ENCODE data around the gene ULK4.
"Not testable (repeated sequence)": the region's sequence is repeated elsewhere in the genome, so short reads cannot be mapped to it uniquely, and the experiment has no call there.

The ULK4 gene

DNA sequence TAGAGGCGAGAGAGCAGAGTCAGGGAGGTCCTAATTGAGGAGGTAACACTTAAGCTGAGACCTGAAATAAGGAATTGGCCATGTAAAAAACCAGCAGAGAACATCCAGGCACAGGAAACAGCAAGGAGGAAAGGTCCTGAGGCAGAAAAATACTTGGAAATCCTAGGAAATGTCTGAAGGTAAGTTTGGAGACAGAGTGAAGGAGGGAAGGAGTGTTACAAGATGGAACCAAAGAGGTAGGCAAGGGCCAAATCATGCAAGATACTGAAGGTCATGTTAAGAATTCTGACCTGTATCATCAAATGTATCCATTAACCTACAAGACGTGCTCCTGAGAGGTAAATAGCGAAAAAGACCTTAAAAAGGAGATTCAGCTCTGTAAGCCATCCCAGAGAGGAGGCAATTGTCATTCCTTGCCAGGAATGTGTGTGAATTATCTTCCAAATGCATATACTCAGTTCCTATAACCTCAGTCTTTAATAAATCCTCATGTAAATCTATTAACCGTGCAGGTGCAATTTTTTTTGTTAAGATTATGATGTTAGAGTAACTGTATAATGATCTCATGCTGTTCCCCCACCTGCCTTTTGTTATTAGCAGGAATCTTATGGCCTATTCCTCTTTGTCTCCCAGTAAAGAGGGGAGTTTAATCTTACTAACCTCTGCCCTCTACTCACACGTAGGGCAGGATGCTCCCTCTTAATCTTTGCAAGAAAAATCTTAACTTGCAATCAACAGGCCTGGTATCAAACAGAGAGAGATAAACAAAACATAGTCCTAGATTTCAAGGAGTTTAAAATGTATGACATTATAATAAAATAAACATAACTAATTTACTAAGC, 166.9 kb downstream of the ULK4 start:
- ATAC-seq: no peak
- H3K4me1 Mint-ChIP-seq: no peaks in the 10 kb centered on the region
- H3K27me3 Mint-ChIP-seq: no peaks in the 10 kb centered on the region
- no peaks in the 10 kb centered on the region for H3K9me3 Mint-ChIP-seq
- H3K36me3 Mint-ChIP-seq: peaks cover 40% of the 10 kb centered on the region
- H3K4me3 Mint-ChIP-seq: no peak overlapping the region
- no peak overlapping the region for H3K27ac Mint-ChIP-seq

DNA sequence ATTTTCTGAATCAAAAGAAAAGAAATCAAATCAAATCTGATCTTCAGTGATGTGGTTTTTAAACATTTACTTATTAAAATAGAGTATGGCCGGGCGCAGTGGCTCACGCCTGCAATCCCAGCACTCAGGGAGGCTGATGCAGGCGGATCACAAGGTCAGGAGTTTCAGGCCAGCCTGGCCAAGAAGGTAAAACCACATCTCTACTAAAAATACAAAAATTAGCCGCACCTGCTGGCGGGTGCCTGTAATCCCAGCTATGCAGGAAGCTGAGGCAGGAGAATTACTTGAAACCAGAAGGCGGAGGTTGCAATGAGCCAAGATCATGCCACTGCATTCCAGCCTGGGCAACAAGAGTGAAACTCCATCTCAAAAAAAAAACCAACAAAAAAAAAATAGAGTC, 169.1 kb downstream of the ULK4 start:
- no peak for ATAC-seq
- Mint-ChIP-seq H3K9me3 (no peaks in the 10 kb centered on the region), H3K27ac (no peak overlapping the region), H3K4me3 (no peak overlapping the region), H3K4me1 (no peaks in the 10 kb centered on the region), H3K36me3 (peaks cover 41% of the 10 kb centered on the region), H3K27me3 (no peaks in the 10 kb centered on the region)

DNA sequence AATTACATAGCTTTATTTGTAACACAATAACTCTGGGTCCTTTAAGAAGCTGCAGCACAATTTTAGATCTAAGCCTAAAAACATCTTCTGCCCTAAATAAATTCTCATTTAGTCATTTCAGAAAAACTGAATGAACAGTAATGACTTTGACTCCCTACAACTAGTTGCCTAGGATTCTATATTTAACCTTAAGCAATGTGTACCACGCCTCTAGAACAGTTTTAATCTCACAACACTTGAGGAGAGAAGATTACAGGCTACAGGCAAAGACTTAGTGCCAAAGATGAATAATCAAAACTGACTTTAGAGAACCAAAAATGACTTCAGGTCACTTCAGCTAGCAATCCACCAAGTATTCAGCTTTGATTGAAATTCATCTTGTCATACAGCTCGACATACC, 192.8 kb downstream of the ULK4 start:
- peaks cover 19% of the 10 kb centered on the region for H3K36me3 Mint-ChIP-seq
- no peak overlapping the region for H3K27ac Mint-ChIP-seq
- H3K27me3 Mint-ChIP-seq: no peaks in the 10 kb centered on the region
- no peaks in the 10 kb centered on the region for H3K4me1 Mint-ChIP-seq
- no peaks in the 10 kb centered on the region for H3K9me3 Mint-ChIP-seq
- H3K4me3 Mint-ChIP-seq: no peak overlapping the region
- no peak for ATAC-seq

DNA sequence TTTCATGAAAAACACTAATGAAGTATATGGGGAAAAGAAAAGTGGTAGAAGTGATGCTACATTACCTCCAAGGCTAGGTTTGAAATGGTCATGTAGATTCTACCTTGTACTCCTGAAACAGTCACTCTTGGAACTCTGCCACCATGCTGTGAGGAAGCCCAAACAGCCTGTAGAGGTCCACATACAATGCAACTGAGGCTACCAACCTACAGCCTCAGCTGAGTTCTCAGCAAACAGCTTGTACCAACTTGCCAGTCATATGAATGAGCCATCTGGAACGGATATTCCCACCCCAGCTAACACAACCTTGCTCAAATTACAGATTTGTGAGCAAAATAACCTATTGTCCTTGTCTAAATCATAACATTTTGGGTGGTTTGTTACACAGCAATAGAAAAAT, 193.5 kb downstream of the ULK4 start:
- peaks cover 19% of the 10 kb centered on the region for H3K36me3 Mint-ChIP-seq
- no peaks in the 10 kb centered on the region for H3K4me1 Mint-ChIP-seq
- H3K27me3 Mint-ChIP-seq: no peaks in the 10 kb centered on the region
- no peak for ATAC-seq
- no peak overlapping the region for H3K4me3 Mint-ChIP-seq
- H3K27ac Mint-ChIP-seq: no peak overlapping the region
- no peaks in the 10 kb centered on the region for H3K9me3 Mint-ChIP-seq

DNA sequence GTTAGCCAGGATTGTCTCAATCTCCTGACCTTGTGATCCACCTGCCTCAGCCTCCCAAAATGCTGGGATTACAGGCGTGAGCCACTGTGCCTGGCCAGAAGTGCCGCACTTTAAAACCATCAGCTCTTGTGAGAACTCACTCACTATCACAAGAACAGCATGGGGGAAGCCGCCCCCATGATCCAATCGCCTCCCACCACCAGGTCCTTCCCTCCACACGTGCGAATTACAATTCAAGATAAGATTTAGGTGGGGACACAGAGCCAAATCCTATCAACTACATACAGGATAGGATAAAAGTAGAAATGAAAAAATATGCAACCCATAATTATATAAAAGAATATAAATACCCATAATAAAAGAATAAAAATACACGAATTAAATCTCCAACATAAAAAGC, 199.0 kb downstream of the ULK4 start:
- not testable (repeated sequence) for ATAC-seq, H3K27ac Mint-ChIP-seq, H3K4me3 Mint-ChIP-seq, H3K9me3 Mint-ChIP-seq, H3K4me1 Mint-ChIP-seq, H3K27me3 Mint-ChIP-seq
- H3K36me3 Mint-ChIP-seq: peaks cover 11% of the 10 kb centered on the region

DNA sequence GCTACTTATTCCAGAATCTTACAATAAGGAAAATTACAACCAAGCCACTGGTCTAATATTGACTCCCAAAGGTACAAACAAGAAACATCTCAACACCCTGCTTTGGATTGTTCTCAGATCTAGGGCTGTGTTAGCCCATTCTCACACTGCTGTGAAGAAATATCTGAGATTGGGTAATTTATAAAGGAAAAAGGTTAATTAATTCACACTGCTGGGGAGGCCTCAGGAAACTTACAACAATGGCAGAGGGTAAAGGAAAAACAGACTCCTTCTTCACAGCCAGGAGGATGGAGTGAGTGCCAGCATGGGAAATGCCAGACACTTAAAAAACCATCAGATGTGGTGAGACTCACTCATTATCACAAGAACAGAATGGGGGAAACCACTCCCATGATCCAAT, 208.3 kb downstream of the ULK4 start:
- ATAC-seq: no peak
- Mint-ChIP-seq H3K9me3 (no peaks in the 10 kb centered on the region), H3K27me3 (no peaks in the 10 kb centered on the region), H3K4me3 (no peak overlapping the region), H3K27ac (no peak overlapping the region), H3K4me1 (no peaks in the 10 kb centered on the region), H3K36me3 (peaks cover 43% of the 10 kb centered on the region)

DNA sequence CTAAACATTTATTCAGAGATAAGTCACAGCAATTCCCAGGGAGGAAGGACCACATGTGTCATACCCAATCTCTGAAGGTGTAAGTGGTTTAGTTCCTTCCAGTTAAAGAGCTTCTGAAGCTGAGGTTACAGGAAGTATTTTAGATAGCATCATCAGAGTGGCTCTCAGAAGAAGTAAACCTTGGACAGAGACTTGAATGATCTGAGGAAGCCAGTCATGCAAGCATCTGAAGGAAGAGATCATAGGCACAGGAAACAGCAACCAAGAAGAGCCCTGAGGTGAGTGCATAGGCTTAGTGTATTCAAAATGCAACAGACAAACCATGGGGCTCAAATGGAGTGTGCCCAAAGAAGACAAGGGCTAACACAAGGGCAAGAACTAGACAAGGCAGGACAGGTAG, 210.3 kb downstream of the ULK4 start:
- Mint-ChIP-seq H3K4me3 (no peak overlapping the region), H3K27me3 (no peaks in the 10 kb centered on the region), H3K36me3 (peaks cover 48% of the 10 kb centered on the region), H3K27ac (no peak overlapping the region), H3K4me1 (no peaks in the 10 kb centered on the region), H3K9me3 (no peaks in the 10 kb centered on the region)
- no peak for ATAC-seq

DNA sequence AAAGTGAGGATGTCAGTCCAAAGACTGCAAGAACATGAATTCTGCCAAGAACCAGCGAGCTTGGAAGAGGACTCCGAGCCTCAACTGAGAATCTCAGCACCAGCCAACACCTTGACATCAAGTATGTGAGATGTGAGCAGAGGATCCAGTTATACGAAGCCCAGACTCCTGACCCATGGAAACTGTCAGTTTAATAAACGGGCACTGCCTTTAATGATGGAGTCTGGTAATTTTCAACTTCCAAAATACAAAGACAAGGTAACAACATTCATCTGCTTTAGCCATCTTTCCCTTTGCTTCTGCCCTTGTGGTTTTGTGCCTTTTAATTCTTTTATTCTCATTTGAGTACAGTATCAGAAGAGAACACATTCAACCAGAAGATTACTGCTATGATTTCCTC, 211.9 kb downstream of the ULK4 start:
- Mint-ChIP-seq H3K36me3 (peaks cover 49% of the 10 kb centered on the region), H3K9me3 (no peaks in the 10 kb centered on the region), H3K4me1 (no peaks in the 10 kb centered on the region), H3K27me3 (no peaks in the 10 kb centered on the region), H3K4me3 (no peak overlapping the region), H3K27ac (no peak overlapping the region)
- ATAC-seq: no peak

DNA sequence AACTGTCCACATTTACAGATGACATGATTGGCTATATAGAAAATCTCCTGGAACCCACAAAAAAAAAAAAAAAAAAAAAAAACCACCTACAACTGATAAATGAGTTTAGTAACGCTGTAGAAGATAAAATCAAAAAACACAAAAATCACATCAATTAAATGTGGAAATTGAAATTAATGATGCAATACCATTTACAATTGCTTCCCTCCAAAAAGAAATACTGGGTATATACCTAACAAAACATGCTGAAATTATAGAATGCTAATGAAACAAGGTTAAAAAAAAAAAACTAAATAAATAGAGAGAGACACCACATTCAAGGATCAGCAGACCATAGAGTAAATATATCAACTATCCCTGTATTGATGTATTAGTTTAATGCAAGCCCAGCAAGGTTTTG, 215.7 kb downstream of the ULK4 start:
- H3K9me3 Mint-ChIP-seq: no peaks in the 10 kb centered on the region
- no peaks in the 10 kb centered on the region for H3K4me1 Mint-ChIP-seq
- ATAC-seq: no peak
- no peak overlapping the region for H3K27ac Mint-ChIP-seq
- no peaks in the 10 kb centered on the region for H3K27me3 Mint-ChIP-seq
- peaks cover 33% of the 10 kb centered on the region for H3K36me3 Mint-ChIP-seq
- no peak overlapping the region for H3K4me3 Mint-ChIP-seq

DNA sequence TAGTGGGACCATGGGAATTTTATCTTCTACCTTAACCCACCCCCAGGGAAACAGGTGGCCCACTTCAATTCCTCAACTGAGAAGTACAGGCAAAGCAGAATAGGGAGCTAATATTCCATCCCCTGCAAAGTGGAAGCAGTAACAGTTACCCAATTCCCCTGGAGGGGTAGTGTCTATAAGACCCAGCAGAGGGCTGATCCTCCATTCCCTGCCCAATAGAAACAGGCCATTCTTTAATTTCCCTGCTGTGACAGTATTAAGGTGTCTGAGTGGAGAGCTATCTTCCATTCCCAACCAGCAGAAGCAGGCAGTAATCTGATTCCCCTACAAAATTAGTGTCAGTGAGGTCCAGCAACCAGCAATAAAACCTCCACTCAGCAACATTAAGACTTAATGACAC, 219.8 kb downstream of the ULK4 start:
- Mint-ChIP-seq H3K9me3 (peaks cover 4% of the 10 kb centered on the region), H3K4me1 (no peaks in the 10 kb centered on the region), H3K27ac (no peak overlapping the region), H3K27me3 (no peaks in the 10 kb centered on the region), H3K36me3 (peaks cover 30% of the 10 kb centered on the region), H3K4me3 (no peak overlapping the region)
- ATAC-seq: no peak

DNA sequence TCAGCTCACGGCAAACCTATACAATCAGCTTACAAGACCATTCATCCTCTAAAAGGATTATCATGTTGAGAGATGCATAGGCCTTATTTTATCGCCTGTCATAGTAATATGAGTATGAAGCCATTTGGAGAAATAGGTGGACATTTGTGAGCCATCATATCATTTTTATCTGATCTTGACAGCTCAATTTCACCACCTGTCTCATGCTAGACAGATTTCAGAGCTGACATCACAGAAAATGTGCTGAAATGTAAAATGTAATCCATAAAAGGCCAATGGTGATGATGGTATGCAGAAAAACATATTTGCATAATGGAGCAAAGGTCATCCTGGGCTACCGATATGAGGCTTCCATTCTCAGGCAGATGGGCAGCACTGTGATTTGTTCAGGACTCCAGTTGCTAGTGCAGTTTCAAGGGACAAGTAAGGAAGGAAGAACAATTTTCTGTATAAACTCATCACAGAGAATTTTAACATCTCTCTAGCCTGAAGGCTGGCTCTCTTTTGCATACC, 221.5 kb downstream of the ULK4 start:
- H3K27ac Mint-ChIP-seq: no peak overlapping the region
- H3K4me1 Mint-ChIP-seq: no peaks in the 10 kb centered on the region
- no peak for ATAC-seq
- H3K4me3 Mint-ChIP-seq: no peak overlapping the region
- no peaks in the 10 kb centered on the region for H3K27me3 Mint-ChIP-seq
- peaks cover 28% of the 10 kb centered on the region for H3K36me3 Mint-ChIP-seq
- H3K9me3 Mint-ChIP-seq: peaks cover 4% of the 10 kb centered on the region

DNA sequence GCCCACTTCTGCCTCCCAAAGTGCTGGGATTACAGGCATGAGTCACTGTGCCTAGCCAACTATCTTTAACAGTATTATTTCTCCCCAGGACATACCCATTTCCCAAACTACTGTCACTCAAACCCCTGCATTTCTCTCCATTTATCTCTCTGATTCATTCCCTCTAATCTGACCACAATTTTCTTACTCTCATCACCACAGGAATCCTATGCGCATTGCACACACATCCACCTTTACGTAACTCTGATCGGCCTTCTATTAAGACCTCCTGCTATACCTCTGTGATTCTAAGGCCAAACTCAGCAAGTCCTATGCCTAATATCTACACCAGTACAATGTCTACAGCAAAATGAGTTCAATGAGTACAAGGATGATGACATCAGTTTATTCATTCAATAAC, 235.0 kb downstream of the ULK4 start:
- Mint-ChIP-seq H3K36me3 (peaks cover 58% of the 10 kb centered on the region), H3K27me3 (no peaks in the 10 kb centered on the region), H3K4me3 (no peak overlapping the region), H3K4me1 (no peaks in the 10 kb centered on the region), H3K27ac (no peak overlapping the region), H3K9me3 (peaks cover 3% of the 10 kb centered on the region)
- ATAC-seq: no peak

DNA sequence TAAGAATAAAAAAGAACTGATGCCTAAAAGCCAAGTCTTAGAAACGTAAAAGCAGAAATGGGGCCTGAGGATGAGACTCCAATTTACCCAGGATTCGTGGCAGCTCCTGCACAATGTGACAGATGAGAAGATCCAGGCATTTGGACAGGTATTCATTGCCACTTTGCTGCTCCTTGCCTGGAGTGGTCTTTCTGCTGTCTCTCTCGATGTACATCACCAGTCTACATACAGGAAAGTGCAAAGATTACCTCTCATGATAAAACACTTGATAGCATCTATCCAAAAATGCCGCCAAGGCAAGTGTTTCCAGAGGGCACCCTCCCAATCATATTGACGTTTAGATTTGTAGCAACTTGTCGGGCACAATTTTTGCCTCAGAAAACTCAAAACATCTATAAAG, 244.3 kb downstream of the ULK4 start:
- no peaks in the 10 kb centered on the region for H3K9me3 Mint-ChIP-seq
- H3K4me1 Mint-ChIP-seq: no peaks in the 10 kb centered on the region
- no peaks in the 10 kb centered on the region for H3K27me3 Mint-ChIP-seq
- H3K27ac Mint-ChIP-seq: no peak overlapping the region
- H3K36me3 Mint-ChIP-seq: peaks cover 6% of the 10 kb centered on the region
- no peak overlapping the region for H3K4me3 Mint-ChIP-seq
- no peak for ATAC-seq

DNA sequence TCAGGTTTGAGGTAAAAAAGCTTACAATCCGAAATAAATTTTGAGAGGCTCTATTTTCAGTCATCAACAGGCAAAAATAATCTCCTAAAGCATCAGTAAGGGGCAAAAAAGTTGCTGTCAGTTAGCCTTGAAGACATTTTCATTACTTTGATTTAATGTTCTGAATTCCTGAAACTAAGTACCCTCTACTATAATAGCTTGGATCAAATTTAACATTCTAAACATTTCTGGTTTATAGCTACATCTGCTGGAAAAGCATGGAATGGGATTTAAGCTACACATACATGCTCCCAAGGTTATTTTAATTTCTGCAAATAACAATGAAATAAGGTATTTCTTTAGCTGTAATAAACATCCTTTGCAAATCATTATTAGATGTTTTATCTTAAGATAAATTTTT, 245.4 kb downstream of the ULK4 start:
- Mint-ChIP-seq H3K4me3 (no peak overlapping the region), H3K36me3 (peaks cover 6% of the 10 kb centered on the region), H3K27ac (no peak overlapping the region), H3K9me3 (no peaks in the 10 kb centered on the region), H3K27me3 (no peaks in the 10 kb centered on the region), H3K4me1 (no peaks in the 10 kb centered on the region)
- no peak for ATAC-seq

DNA sequence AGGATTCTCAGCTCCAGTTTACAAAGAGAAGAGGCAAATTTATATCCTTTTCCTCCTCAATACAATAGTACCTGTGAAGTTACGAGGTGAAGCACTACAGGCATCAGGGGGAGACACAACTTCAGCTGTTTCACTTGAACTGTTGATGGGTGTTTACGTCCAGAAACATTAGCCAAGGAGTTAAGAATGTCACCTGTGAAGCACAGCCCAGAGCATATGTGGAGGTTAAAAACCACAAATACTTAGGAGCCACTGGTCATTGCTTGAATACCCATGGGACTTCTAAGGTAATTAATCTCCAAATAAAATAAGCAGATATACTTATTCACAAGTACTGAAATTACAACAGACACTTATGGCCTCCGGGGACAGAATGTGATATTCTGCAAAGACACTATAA, 246.5 kb downstream of the ULK4 start:
- Mint-ChIP-seq H3K27ac (no peak overlapping the region), H3K4me3 (no peak overlapping the region), H3K4me1 (no peaks in the 10 kb centered on the region), H3K27me3 (no peaks in the 10 kb centered on the region), H3K9me3 (no peaks in the 10 kb centered on the region), H3K36me3 (peaks cover 15% of the 10 kb centered on the region)
- no peak for ATAC-seq

DNA sequence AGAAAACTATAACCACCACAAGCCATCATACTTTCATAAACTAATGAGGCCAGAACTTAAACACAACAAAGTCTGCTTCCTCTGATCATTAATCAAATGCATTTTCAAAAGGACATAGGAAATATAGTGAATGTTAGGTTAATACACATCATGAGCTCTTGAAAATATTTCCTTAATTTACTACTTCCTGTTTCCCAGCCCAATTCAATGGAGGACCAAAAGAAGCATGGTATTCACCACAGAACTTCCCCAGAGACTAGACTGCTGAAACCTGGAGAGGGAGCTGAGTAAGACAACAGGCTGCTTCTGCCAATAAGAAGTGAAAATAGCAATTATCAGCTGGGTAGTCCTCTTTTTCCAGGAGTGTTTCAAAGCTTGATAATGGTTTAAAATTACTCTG, 250.3 kb downstream of the ULK4 start:
- no peaks in the 10 kb centered on the region for H3K4me1 Mint-ChIP-seq
- no peak for ATAC-seq
- H3K9me3 Mint-ChIP-seq: no peaks in the 10 kb centered on the region
- no peaks in the 10 kb centered on the region for H3K27me3 Mint-ChIP-seq
- no peak overlapping the region for H3K27ac Mint-ChIP-seq
- peaks cover 28% of the 10 kb centered on the region for H3K36me3 Mint-ChIP-seq
- H3K4me3 Mint-ChIP-seq: no peak overlapping the region

Measured in stimulated activated memory B cell treated with anti-CD40 and anti-IgM and Interleukin-4, amounts not matched to agents 10 μg/mL and 1 μg/mL and 100 μg/mL, for 72 hours (primary cell).